Urinary bladder (tissue), 4 donors: ENCODE results near the gene INAFM1. TPM values are rescaled to one million over a fixed set of nuclear protein-coding genes. Genes with fewer than 3 reads are reported as not detected.
"Not testable (repeated sequence)": the region's sequence is repeated elsewhere in the genome, so short reads cannot be mapped to it uniquely, and the experiment has no call there.

Source experiments
- DNase-seq: peaks from one replicate; pipeline ENCODE4 v3.0.0-alpha.2; 2015; ENCODE audit errors: extremely low spot score
- H3K27ac ChIP-seq: one replicate; pipeline ENCODE4 v1.5.1; 2013; ENCODE audit warnings: low read depth, mild to moderate bottlenecking, moderate library complexity
- H3K36me3 ChIP-seq: one replicate; pipeline ENCODE4 v1.6.1; 2013; ENCODE audit warnings: mild to moderate bottlenecking, moderate library complexity; ENCODE audit not compliant: insufficient read depth
- H3K4me1 ChIP-seq: one replicate; pipeline ENCODE4 v1.6.1; 2013; ENCODE audit warnings: mild to moderate bottlenecking, moderate library complexity; ENCODE audit not compliant: insufficient read depth
- H3K4me3 ChIP-seq: one replicate; pipeline ENCODE4 v1.5.1; 2013; ENCODE audit warnings: low read depth, low read length
- WGBS: extraction: QIAGEN DNeasy Blood & Tissue Kit; methylation state at CpG from one replicate; pipeline ENCODE4 v1.1.7; 2013; 5-methylcytosine and 5-hydroxymethylcytosine counted together
- polyA plus RNA-seq: library from polyadenylated mRNA; stranded (reverse); fragments of 200-250 nt; gene quantifications from one replicate; pipeline ENCODE4 v1.2.3, GENCODE V29; 2013
- total RNA-seq: library from RNA; depleted of rRNA; stranded (reverse); fragments of >200 nt; gene quantifications from one replicate; pipeline ENCODE4 v1.2.3, GENCODE V29; 2014
- donor health status: healthy with polysubstance abuse.
- donor health status: healthy.

INAFM1 gene
- total and polyA plus RNA-seq, 2 donors, result 2.8 to 32.0 TPM

GRCh38 chr19:47300867-47301266 is 26.2 kb downstream of the INAFM1 start:
- H3K4me1 ChIP-seq, H3K27ac ChIP-seq, DNase-seq, H3K36me3 ChIP-seq, H3K4me3 ChIP-seq: not testable (repeated sequence)
- WGBS, result 92% methylated on average over 14 of the region's 14 CpGs

DNA sequence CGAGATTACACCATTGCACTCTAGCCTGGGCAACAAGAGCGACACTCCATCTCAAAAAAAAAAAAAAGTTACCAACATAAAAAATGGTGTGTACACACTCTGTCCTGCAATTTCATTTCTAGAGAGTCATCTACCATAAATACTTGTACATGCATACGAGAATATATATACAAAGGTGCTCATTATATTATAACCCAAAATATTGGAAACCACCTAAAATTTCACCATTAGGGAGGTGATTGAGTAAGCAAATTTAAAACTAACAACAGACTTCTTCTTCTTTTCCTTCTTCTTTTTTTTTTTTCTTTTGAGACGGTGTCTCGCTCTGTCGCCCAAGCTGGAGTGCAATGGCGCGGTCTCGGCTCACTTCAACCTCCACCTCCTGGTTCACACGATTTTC is 27.6 kb downstream of the INAFM1 start:
- WGBS, result 93% methylated on average over 10 of the region's 10 CpGs
- Histone ChIP-seq H3K4me3 (no peak overlapping the region), H3K36me3 (peaks cover 2% of the 10 kb centered on the region), H3K4me1 (no peaks in the 10 kb centered on the region), H3K27ac (no peak overlapping the region)
- DNase-seq, result no peak

GRCh38 chr19:47303966-47304365 is 29.3 kb downstream of the INAFM1 start:
- Histone ChIP-seq H3K27ac (no peak overlapping the region), H3K4me3 (no peak overlapping the region), H3K4me1 (no peaks in the 10 kb centered on the region), H3K36me3 (no peaks in the 10 kb centered on the region)
- no peak for DNase-seq
- WGBS, result 89% methylated on average over 6 of the region's 6 CpGs

DNA sequence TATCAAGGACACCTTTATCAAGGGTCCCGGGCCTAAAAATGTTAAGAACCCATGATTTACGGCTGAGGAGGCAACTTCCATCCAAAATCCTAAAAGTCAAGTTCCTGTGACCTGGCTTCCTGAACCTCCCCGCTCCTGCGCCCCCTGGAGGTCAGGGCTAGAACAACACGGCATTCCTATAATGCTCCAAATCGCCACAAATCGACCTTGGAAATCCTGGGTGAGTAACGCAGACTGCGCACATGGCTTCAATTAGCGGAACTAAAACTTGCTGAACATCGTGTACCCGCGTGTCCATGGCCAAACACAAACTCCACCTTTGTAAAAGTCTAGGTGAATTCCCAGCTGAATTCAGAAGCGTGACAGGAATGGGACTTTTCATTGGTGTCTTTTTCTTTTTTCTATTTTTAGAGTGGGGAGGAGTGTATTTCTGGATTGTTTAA is 30.6 kb downstream of the INAFM1 start:
- H3K27ac ChIP-seq, result no peak overlapping the region
- no peak for DNase-seq

GRCh38 chr19:47306303-47306702 is 31.6 kb downstream of the INAFM1 start:
- H3K4me3 ChIP-seq, result no peak overlapping the region
- no peak for DNase-seq
- no peaks in the 10 kb centered on the region for H3K4me1 ChIP-seq
- 95% methylated on average over 3 of the region's 3 CpGs for WGBS
- H3K36me3 ChIP-seq, result no peaks in the 10 kb centered on the region
- no peak overlapping the region for H3K27ac ChIP-seq

More for the DNA sequence above, 30.6 kb downstream of the INAFM1 start:
- WGBS, result 5% methylated on average over 14 of the region's 14 CpGs
- H3K36me3 ChIP-seq, result no peaks in the 10 kb centered on the region
- H3K4me3 ChIP-seq, result no peak overlapping the region
- no peaks in the 10 kb centered on the region for H3K4me1 ChIP-seq

DNA sequence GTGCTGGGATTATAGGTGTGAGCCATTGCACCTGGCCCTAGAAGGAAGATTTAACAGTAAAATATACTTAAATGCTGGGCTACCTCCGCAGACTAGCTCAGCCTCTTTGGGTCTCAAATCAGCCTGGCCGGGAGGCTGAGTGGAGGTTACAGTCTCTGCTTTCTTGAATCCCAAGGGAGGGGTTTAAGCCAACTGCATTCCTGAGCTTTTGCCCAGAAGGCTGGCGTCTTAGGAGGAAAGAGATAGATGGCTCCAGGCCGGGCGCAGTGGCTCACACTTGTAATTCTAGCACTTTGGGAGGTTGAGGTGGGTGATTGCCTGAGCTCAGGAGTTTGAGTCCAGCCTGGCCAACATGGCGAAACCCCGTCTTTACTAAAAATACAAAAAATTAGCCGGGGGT is 34.4 kb downstream of the INAFM1 start:
- H3K4me3 ChIP-seq, result no peak overlapping the region
- H3K4me1 ChIP-seq, result no peaks in the 10 kb centered on the region
- WGBS, result 63% methylated on average over 8 of the region's 8 CpGs
- DNase-seq, result no peak
- no peak overlapping the region for H3K27ac ChIP-seq
- H3K36me3 ChIP-seq, result no peaks in the 10 kb centered on the region

DNA sequence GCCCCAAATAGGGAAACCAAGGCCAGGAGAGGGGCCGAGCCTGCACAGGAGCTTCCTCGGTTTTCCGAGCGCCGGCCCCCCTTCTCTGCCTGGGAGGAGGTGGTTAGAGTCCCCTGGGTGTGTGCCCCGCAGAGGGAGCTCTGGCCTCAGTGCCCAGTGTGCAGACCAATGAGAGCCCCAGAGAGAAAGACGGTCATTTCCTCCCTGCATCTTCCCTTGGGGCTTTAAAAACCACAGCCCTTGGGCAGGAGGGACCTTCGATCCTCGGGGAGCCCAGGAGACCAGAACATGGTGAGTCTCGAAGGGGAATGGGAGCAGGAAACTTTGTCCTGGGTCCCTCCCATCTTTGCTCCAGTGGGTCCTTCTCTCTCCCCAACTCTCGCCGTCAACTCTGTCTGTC is 34.9 kb downstream of the INAFM1 start, which contains the start of gene C5AR1:
C5AR1 (plus strand) TSS at position 254 of the 400 bp plus-strand sequence; CDS start at position 289, 35 bp downstream.
- H3K36me3 ChIP-seq, result no peaks in the 10 kb centered on the region
- WGBS, result 34% methylated on average over 12 of the region's 12 CpGs
- no peak within 1 kb of the TSS for H3K27ac ChIP-seq
- no peaks in the 10 kb centered on the region for H3K4me1 ChIP-seq
- DNase-seq, result no peak
- no peak within 1 kb of the TSS for H3K4me3 ChIP-seq

DNA sequence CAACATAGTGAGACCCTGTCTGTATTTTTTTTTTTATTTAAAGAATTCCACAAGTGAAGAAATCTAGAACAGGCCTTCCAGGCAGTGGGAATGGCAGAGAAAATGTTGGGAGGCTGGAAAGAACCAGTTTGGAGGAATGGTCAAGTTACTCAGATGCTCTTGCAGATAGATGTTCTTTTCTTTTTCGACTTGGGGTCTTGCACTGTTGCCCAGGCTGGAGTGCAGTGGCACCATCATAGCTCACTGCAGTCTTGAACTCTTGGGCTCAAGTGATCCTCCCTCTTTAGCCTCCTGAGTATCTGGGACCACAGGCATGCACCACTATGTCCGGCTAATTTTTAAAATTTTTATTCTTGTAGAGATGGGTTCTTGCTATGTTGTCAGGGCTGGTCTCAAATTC is 35.6 kb downstream of the INAFM1 start:
- no peak overlapping the region for H3K27ac ChIP-seq
- H3K36me3 ChIP-seq, result no peaks in the 10 kb centered on the region

DNA sequence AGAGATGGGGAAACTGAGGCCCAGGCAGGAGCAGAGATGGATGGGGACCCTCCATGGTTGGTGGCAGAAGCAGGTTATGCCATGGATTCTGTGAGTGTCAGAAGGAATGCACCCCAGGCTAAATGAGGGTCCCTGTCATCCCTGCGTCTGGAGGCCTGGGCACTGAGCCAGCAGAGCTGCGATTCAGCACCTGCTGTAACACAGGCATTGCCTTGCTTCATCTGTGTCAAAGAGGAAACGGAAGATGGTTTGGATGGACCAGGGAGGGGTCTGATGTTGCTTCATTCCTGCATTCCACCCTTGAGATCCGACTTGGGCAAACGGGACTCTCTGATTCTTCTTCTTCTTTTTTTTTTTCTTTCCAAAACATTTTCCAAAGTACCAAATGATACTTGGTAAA is 36.1 kb downstream of the INAFM1 start:
- no peaks in the 10 kb centered on the region for H3K4me1 ChIP-seq
- no peak overlapping the region for H3K27ac ChIP-seq
- H3K36me3 ChIP-seq, result no peaks in the 10 kb centered on the region
- 14% methylated on average over 5 of the region's 5 CpGs for WGBS
- DNase-seq, result no peak
- H3K4me3 ChIP-seq, result no peak overlapping the region

More for the DNA sequence above, 35.6 kb downstream of the INAFM1 start:
- Histone ChIP-seq H3K4me3 (no peak overlapping the region), H3K4me1 (no peaks in the 10 kb centered on the region)
- 86% methylated on average over 2 of the region's 2 CpGs for WGBS
- DNase-seq, result no peak

GRCh38 chr19:47312366-47313006 is 37.8 kb downstream of the INAFM1 start:
- Histone ChIP-seq H3K4me1 (no peaks in the 10 kb centered on the region), H3K27ac (no peak overlapping the region), H3K4me3 (no peak overlapping the region), H3K36me3 (no peaks in the 10 kb centered on the region)
- DNase-seq, result no peak
- 89% methylated on average over 5 of the region's 5 CpGs for WGBS

DNA sequence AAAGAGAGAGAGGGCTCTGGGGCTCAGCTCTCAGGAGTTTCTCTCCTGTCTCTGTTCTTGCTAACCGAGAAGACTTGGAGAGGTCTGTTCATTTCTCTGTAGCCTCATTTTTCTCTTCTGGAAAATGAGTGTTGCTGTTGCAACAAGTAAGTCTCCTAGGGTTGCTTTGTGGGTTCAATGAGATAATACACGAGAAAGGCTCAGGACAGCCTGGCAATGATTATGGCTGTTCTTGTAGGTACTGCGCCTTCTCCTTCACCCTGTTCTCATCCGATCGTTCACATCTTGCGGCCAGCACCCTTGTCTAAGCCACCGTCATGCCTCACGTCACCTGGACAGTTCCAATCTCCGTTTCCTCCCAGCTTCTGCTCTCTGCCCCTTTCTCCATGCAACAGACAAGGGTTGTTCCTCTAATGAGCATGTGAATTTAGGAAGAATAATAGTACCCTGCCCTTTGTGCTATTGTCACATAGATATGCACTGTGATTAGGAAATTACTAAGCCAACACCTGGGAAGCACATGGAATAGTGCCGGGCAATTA is 39.1 kb downstream of the INAFM1 start:
- no peak for DNase-seq
- Histone ChIP-seq H3K36me3 (no peaks in the 10 kb centered on the region), H3K27ac (no peak overlapping the region), H3K4me1 (no peaks in the 10 kb centered on the region), H3K4me3 (no peak overlapping the region)
- 84% methylated on average over 10 of the region's 10 CpGs for WGBS

DNA sequence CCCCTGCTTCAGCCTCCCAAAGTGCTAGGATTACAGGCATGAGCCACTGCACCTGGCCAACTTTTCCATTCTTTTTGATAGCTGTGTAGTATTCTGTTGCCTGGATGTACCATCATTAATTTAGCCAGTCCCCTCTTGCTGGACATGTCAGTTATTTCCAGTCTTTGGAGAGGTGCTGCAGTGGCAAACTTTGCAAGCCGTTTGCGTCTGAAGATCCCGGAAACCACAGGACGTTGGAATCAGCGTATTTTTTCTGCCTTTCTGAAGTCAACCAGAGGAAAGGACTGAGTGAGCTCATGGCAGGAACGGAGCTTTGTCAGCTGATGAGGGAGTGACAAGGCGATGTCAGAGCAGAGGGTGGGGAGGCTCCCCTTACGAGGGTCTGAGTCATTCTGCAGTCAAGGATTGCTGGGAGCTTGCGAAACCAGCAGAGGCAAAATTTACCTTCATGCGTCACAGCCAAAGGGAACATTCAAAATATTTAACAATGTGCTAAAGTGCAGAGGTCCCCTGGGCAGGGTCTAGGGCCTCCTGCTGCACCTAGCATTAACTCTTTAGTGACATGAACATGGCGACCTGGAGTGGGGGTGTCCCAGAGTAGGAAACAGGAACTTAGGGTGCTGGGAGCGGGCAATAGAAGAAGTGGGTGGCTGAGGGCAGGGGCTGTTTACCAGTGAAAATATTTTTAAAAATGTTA is 40.6 kb downstream of the INAFM1 start:
- WGBS, result 38% methylated on average over 12 of the region's 12 CpGs
- Histone ChIP-seq H3K36me3 (no peaks in the 10 kb centered on the region), H3K27ac (no peak overlapping the region), H3K4me1 (no peaks in the 10 kb centered on the region), H3K4me3 (no peak overlapping the region)
- no peak for DNase-seq

DNA sequence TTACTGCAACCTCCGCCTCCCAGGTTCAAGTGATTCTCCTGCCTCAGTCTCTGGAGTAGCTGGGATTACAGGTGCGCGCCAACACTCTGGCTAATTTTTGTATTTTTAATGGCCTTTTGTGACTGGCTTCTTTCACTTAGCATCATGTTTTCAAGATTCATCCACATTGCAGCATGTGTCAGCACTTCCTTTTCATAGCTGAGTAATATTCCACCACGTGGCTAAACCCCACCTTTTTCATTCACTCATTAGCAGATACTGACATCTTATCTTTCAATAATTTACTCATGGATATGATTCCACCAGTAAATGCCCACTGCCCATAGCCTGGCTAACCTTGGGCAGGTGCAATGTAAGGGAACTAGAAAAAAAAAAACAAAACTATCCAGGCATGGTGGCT is 41.8 kb downstream of the INAFM1 start:
- H3K4me3 ChIP-seq, result no peak overlapping the region

More for the DNA sequence above, 41.8 kb downstream of the INAFM1 start:
- Histone ChIP-seq H3K36me3 (no peaks in the 10 kb centered on the region), H3K4me1 (no peaks in the 10 kb centered on the region), H3K27ac (no peak overlapping the region)
- DNase-seq, result no peak
- 90% methylated on average over 4 of the region's 4 CpGs for WGBS
